ENCODE results near the gene PLEKHM3. TPM values are rescaled to one million over a fixed set of nuclear protein-coding genes. Genes with fewer than 3 reads are reported as not detected.

Gene PLEKHM3
- total and polyA plus RNA-seq, 2 of the 13 experiments (the other 11 are each of a cell fraction or from before 2014, with no cell fraction given) = 4.5 to 4.7 TPM

DNA sequence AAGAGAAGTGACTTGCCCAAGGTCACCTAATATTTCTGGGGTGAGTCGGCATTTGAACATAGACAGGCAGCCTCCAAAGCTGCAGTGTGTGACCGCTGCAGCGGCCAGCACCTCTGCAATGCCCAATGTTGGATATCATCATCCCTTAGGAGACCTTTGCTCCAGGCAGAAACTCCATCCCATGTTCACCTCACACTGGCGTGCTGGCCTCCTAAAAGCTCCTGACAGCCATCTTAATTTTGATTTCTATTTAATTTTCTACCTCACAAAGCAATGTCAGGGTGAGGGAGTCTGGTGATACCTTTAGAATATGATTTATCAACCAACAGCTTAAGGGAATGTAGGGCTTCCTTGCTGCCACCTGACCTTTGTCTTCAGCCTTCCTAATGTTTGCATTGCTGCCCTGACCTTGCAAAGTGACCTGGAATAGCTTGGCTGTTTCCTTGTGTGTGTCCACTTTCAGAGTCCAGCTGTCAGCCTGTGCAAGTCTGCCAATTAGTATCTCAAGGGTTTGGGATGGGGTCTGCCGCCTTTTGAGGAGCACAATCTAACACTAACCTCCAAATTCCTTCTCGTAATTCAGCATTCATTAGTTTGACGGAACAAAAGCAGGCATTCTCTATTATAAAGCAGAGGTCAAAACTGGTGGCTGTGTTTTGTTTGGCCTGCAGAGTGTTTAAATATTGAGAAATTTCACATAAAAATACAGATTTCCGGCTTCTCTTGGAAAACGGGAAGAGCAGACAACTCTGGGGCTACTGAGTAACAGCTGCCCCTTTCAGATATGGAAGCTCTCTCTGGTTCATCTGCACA, 127.6 kb downstream of the PLEKHM3 start:
- Histone ChIP-seq H2AFZ (ENCODE audit: low read length) (no peak overlapping the region), H3K79me2 (ENCODE audit: insufficient read depth, low read length) (no peaks in the 10 kb centered on the region), H4K20me1 (ENCODE audit: insufficient read depth, low read length) (no peaks in the 10 kb centered on the region), H3K27me3 (ENCODE audit: control insufficient read depth in 1 of 2, insufficient read depth in 2 of 2, low read length in 2 of 2) (no peaks in the 10 kb centered on the region), H3K9me3 (ENCODE audit: low read length) (no peaks in the 10 kb centered on the region), H3K4me2 (ENCODE audit: low read depth, low read length) (peak overlapping the region; percentile 82), H3K27ac (ENCODE audit: extremely low read length, insufficient read depth, low read length) (peak overlapping the region; percentile 88), H3K9ac (ENCODE audit: insufficient read depth, low read depth, low read length) (peak overlapping the region; percentile 52), H3K36me3 (replicated peaks in 1 of 2; ENCODE audit: control insufficient read depth in 1 of 2, insufficient read depth in 2 of 2, low read length in 2 of 2) (no peaks in the 10 kb centered on the region; a peak in 2 of 5 replicates), H3K4me1 (ENCODE audit: insufficient read depth, low read length) (peaks cover 80% of the 10 kb centered on the region), H3K4me3 (replicated peaks in 1 of 3; ENCODE audit: insufficient read depth in 1 of 3, low read depth in 2 of 3, low read length in 3 of 3) (peak overlapping the region in 2 of 3 experiments; percentile 32 to 54; a peak in 4 of 6 replicates)
- ChIA-PET POLR2A (interaction anchor here (0.8 to 7.4 kb wide), 34 partner anchors 9 to 186 kb away, joined by 3 to 86 read pairs (median 6); partner anchors contain the start of genes CCNYL1, FZD5 and PLEKHM3), CTCF (ENCODE audit: low intra/inter-chr PET ratio, low total read pairs) (interaction anchor here (1.5 kb wide), 1 partner anchor 128 kb away, joined by 3 read pairs; the partner anchor contains the start of gene FZD5)
- FAIRE-seq (peak; percentile 70), ATAC-seq (peak; percentile 91), DNase-seq (ENCODE audit: low spot score) (peak; percentile 84)
- in situ Hi-C loops (cut with HindIII; ENCODE audit: extremely low pct_ligation_motif_present, low pct_unique_long_range_greater_than_20kb) = no loop called here
- BruUV-seq (replicated peaks) = no TSS peak
- 2% methylated on average over 9 of the region's 9 CpGs for WGBS (ENCODE audit: low lambda C conversion rate)
- intact Hi-C loops (cut with micrococcal nuclease; ENCODE audit: unreplicated experiment) = loop anchor here (1.0 to 5.0 kb wide), 6 partner anchors 10 to 128 kb away; partner anchors contain the start of gene FZD5
- TF ChIP-seq MAFG (CRISPR knock-in tag; IDR thresholded peaks at IDR 0.05) = no peak
- no peak for TF ChIP-seq ZNF34 (CRISPR knock-in tag; IDR thresholded peaks at IDR 0.05; ENCODE audit: borderline replicate concordance)
- no peak for TF ChIP-seq ZNF567 (CRISPR knock-in tag; IDR thresholded peaks at IDR 0.05; ENCODE audit: borderline replicate concordance)
- TF ChIP-seq HHEX (CRISPR knock-in tag; IDR thresholded peaks at IDR 0.05) = no peak
- TF ChIP-seq, protein P1, sequence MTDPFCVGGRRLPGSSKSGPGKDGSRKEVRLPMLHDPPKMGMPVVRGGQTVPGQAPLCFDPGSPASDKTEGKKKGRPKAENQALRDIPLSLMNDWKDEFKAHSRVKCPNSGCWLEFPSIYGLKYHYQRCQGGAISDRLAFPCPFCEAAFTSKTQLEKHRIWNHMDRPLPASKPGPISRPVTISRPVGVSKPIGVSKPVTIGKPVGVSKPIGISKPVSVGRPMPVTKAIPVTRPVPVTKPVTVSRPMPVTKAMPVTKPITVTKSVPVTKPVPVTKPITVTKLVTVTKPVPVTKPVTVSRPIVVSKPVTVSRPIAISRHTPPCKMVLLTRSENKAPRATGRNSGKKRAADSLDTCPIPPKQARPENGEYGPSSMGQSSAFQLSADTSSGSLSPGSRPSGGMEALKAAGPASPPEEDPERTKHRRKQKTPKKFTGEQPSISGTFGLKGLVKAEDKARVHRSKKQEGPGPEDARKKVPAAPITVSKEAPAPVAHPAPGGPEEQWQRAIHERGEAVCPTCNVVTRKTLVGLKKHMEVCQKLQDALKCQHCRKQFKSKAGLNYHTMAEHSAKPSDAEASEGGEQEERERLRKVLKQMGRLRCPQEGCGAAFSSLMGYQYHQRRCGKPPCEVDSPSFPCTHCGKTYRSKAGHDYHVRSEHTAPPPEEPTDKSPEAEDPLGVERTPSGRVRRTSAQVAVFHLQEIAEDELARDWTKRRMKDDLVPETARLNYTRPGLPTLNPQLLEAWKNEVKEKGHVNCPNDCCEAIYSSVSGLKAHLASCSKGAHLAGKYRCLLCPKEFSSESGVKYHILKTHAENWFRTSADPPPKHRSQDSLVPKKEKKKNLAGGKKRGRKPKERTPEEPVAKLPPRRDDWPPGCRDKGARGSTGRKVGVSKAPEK (CRISPR knock-in tag; IDR thresholded peaks at IDR 0.05; ENCODE audit: borderline replicate concordance) = 0 out of 2 replicates have a peak, but pooled peaks have one; percentile 12
- TF ChIP-seq, protein P2, sequence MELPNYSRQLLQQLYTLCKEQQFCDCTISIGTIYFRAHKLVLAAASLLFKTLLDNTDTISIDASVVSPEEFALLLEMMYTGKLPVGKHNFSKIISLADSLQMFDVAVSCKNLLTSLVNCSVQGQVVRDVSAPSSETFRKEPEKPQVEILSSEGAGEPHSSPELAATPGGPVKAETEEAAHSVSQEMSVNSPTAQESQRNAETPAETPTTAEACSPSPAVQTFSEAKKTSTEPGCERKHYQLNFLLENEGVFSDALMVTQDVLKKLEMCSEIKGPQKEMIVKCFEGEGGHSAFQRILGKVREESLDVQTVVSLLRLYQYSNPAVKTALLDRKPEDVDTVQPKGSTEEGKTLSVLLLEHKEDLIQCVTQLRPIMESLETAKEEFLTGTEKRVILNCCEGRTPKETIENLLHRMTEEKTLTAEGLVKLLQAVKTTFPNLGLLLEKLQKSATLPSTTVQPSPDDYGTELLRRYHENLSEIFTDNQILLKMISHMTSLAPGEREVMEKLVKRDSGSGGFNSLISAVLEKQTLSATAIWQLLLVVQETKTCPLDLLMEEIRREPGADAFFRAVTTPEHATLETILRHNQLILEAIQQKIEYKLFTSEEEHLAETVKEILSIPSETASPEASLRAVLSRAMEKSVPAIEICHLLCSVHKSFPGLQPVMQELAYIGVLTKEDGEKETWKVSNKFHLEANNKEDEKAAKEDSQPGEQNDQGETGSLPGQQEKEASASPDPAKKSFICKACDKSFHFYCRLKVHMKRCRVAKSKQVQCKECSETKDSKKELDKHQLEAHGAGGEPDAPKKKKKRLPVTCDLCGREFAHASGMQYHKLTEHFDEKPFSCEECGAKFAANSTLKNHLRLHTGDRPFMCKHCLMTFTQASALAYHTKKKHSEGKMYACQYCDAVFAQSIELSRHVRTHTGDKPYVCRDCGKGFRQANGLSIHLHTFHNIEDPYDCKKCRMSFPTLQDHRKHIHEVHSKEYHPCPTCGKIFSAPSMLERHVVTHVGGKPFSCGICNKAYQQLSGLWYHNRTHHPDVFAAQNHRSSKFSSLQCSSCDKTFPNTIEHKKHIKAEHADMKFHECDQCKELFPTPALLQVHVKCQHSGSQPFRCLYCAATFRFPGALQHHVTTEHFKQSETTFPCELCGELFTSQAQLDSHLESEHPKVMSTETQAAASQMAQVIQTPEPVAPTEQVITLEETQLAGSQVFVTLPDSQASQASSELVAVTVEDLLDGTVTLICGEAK (IDR thresholded peaks at IDR 0.05) = no peak
- TF ChIP-seq, protein P2 (CRISPR knock-in tag; IDR thresholded peaks at IDR 0.05) = no peak
- no peak for TF ChIP-seq ADNP (CRISPR knock-in tag; IDR thresholded peaks at IDR 0.05)
- TF ChIP-seq ARID2 (CRISPR knock-in tag; IDR thresholded peaks at IDR 0.05; ENCODE audit: borderline replicate concordance) = no peak
- TF ChIP-seq PHF21A (CRISPR knock-in tag; IDR thresholded peaks at IDR 0.05) = peak; percentile 91
- no peak; the same call in 1 of the 2 replicates for TF ChIP-seq ZNF556 (CRISPR knock-in tag; IDR thresholded peaks at IDR 0.05; ENCODE audit: borderline replicate concordance)

All from HepG2 (cell line).